SJCRH30 (cell line): Measurements from ENCODE around the gene ZNF276. TPM values are rescaled to one million over a fixed set of nuclear protein-coding genes. Genes with fewer than 3 reads are reported as not detected.
"Not testable (repeated sequence)": the region's sequence is repeated elsewhere in the genome, so short reads cannot be mapped to it uniquely, and the experiment has no call there.

Source experiments
- DNase-seq, 2 experiments: peaks; one replicate each; pipeline ENCODE4 v3.0.0-alpha.2; 2015 to 2020
- H3K27ac ChIP-seq: fragments of 250-450 bp; sonication (Bioruptor Pico); 2 replicates; pipeline ENCODE4 v1.5.1; 2020; ENCODE audit warnings: mild to moderate bottlenecking, moderate library complexity
- H3K27me3 ChIP-seq: fragments of 250-450 bp; sonication (Bioruptor Pico); 2 replicates; pipeline ENCODE4 v1.5.1; 2020; ENCODE audit warnings: mild to moderate bottlenecking, moderate library complexity
- H3K36me3 ChIP-seq: fragments of 250-450 bp; sonication (Bioruptor Pico); 2 replicates; pipeline ENCODE4 v1.5.1; 2020; ENCODE audit warnings: mild to moderate bottlenecking, moderate library complexity
- H3K4me1 ChIP-seq: fragments of 250-450 bp; sonication (Bioruptor Pico); 2 replicates; pipeline ENCODE4 v1.5.1; 2020; ENCODE audit warnings: mild to moderate bottlenecking, moderate library complexity
- H3K4me3 ChIP-seq: fragments of 250-450 bp; sonication (Bioruptor Pico); 2 replicates; pipeline ENCODE4 v1.5.1; 2020; ENCODE audit warnings: mild to moderate bottlenecking, moderate library complexity
- H3K9me3 ChIP-seq: fragments of 250-450 bp; sonication (Bioruptor Pico); replicated peaks from 2 replicates; pipeline ENCODE4 v1.5.1; 2020; ENCODE audit warnings: mild to moderate bottlenecking, moderate library complexity
- total RNA-seq: library from RNA; depleted of rRNA; stranded (reverse); fragments of >200 nt; shearing (Covaris generic); gene quantifications from 2 replicates; pipeline ENCODE4 v1.2.3, GENCODE V29; 2014

The ZNF276 gene
- total RNA-seq, 1 experiment from 2014 or later = 13.3 TPM

GRCh38 chr16:89764711-89765201, 43.4 kb downstream of the ZNF276 start:
- no peaks in the 10 kb centered on the region for H3K9me3 ChIP-seq
- H3K27ac ChIP-seq = no peak overlapping the region
- H3K4me3 ChIP-seq = no peak overlapping the region
- no peak for DNase-seq
- H3K27me3 ChIP-seq = no peaks in the 10 kb centered on the region
- H3K36me3 ChIP-seq = peaks cover 67% of the 10 kb centered on the region
- H3K4me1 ChIP-seq = no peaks in the 10 kb centered on the region

DNA sequence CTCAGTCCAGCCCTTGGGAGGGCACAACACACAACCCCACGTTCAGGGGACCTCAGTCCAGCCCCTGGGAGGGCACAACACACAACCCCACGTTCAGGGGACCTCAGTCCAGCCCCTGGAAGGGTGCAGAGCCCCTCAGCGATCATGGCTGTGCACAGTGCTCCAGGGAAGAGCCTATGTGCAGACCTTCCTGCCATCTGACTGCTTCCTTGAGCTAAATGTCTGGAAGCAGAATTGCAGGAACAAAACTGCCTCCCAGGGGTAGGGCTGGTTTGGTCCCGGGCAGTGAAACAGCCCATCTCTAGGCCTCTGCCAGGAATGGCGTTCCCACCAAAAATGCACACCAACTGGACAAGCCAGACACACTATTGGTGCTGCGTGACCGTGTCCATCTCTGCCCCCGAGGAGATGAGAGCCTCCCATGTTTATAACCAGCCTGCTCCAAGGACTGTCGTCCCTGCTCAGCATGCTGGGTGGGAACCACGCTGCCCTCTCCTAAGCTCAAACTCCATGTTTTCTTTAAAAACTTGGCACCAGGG, 44.0 kb downstream of the ZNF276 start:
- H3K36me3 ChIP-seq = peaks cover 72% of the 10 kb centered on the region
- H3K9me3 ChIP-seq = no peaks in the 10 kb centered on the region
- H3K27ac ChIP-seq = no peak overlapping the region
- no peak overlapping the region for H3K4me3 ChIP-seq
- H3K4me1 ChIP-seq = no peaks in the 10 kb centered on the region
- no peaks in the 10 kb centered on the region for H3K27me3 ChIP-seq
- DNase-seq = no peak

DNA sequence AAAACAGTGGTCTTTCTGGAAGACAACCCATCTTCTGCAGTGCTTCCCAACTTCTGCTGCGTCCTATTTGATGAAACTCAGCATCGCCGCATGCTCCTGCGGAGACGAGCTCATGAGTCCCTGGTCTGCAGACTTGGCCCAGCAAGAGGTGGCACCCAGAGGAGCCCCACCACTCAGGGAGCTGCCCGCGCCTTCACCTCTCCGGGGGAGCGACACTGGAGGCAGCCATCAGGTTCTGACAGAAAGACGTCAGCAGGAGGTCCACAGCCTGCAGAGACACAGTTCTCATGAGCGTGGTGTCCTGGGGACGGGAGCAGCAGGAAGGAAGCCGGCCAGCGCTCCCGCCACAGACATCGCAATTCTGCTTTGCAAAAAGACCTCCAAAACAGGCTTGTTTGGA, 49.0 kb downstream of the ZNF276 start:
- no peak overlapping the region for H3K27ac ChIP-seq
- no peaks in the 10 kb centered on the region for H3K27me3 ChIP-seq
- no peaks in the 10 kb centered on the region for H3K9me3 ChIP-seq
- no peak overlapping the region for H3K4me3 ChIP-seq
- no peak for DNase-seq
- no peaks in the 10 kb centered on the region for H3K4me1 ChIP-seq
- H3K36me3 ChIP-seq = peaks cover 71% of the 10 kb centered on the region

- no peaks in the 10 kb centered on the region for H3K9me3 ChIP-seq
- no peaks in the 10 kb centered on the region for H3K27me3 ChIP-seq
- H3K4me1 ChIP-seq = no peaks in the 10 kb centered on the region
- H3K27ac ChIP-seq = no peak overlapping the region
- no peak for DNase-seq
- H3K4me3 ChIP-seq = no peak overlapping the region
- peaks cover 57% of the 10 kb centered on the region for H3K36me3 ChIP-seq
Measured at GRCh38 chr16:89775223-89775622, 53.9 kb downstream of the ZNF276 start.

GRCh38 chr16:89778211-89778610, 56.9 kb downstream of the ZNF276 start:
- H3K27me3 ChIP-seq, DNase-seq, H3K9me3 ChIP-seq, H3K4me3 ChIP-seq, H3K27ac ChIP-seq, H3K4me1 ChIP-seq: not testable (repeated sequence)
- peaks cover 42% of the 10 kb centered on the region for H3K36me3 ChIP-seq

GRCh38 chr16:89779231-89779908, 58.0 kb downstream of the ZNF276 start:
- no peak for DNase-seq
- no peaks in the 10 kb centered on the region for H3K27me3 ChIP-seq
- no peaks in the 10 kb centered on the region for H3K9me3 ChIP-seq
- H3K36me3 ChIP-seq = peaks cover 34% of the 10 kb centered on the region
- H3K4me1 ChIP-seq = no peaks in the 10 kb centered on the region
- no peak overlapping the region for H3K27ac ChIP-seq
- H3K4me3 ChIP-seq = no peak overlapping the region

- Histone ChIP-seq H3K9me3 (no peaks in the 10 kb centered on the region), H3K27me3 (no peaks in the 10 kb centered on the region), H3K36me3 (peaks cover 38% of the 10 kb centered on the region), H3K27ac (no peak overlapping the region), H3K4me3 (no peak overlapping the region), H3K4me1 (no peaks in the 10 kb centered on the region)
- no peak for DNase-seq
Measured at GRCh38 chr16:89779909-89780305, 58.6 kb downstream of the ZNF276 start.

GRCh38 chr16:89782489-89782888, 61.2 kb downstream of the ZNF276 start:
- no peak overlapping the region for H3K27ac ChIP-seq
- no peaks in the 10 kb centered on the region for H3K4me1 ChIP-seq
- H3K27me3 ChIP-seq = no peaks in the 10 kb centered on the region
- no peak overlapping the region for H3K4me3 ChIP-seq
- no peaks in the 10 kb centered on the region for H3K9me3 ChIP-seq
- peaks cover 47% of the 10 kb centered on the region for H3K36me3 ChIP-seq
- no peak for DNase-seq

DNA sequence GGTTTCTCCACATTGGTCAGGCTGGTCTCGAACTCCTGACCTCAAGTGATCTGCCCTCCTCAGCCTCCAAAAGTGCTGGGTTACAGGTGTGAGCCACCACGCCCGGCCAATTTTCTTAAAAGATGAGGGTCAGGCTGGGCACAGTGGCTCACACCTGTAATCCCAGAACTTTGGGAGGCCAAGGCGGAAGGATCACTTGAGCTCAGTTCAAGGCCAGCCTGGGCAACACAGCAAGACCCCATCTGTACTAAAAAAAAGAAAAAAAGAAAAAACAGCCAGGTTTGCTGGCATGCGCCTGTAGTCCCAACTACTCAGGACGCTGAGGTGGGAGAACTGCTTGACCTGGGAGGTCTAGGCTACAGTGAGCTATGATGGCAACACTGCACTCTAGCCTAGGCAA, 62.6 kb downstream of the ZNF276 start:
- H3K9me3 ChIP-seq = not testable (repeated sequence)
- peaks cover 48% of the 10 kb centered on the region for H3K36me3 ChIP-seq

GRCh38 chr16:89784406-89784805, 63.1 kb downstream of the ZNF276 start:
- H3K9me3 ChIP-seq = no peaks in the 10 kb centered on the region
- DNase-seq = no peak
- no peaks in the 10 kb centered on the region for H3K27me3 ChIP-seq
- H3K27ac ChIP-seq = no peak overlapping the region
- H3K4me1 ChIP-seq = no peaks in the 10 kb centered on the region
- no peak overlapping the region for H3K4me3 ChIP-seq
- peaks cover 46% of the 10 kb centered on the region for H3K36me3 ChIP-seq

More for the DNA sequence above, 62.6 kb downstream of the ZNF276 start:
- not testable (repeated sequence) for DNase-seq, H3K4me1 ChIP-seq, H3K4me3 ChIP-seq, H3K27ac ChIP-seq, H3K27me3 ChIP-seq

DNA sequence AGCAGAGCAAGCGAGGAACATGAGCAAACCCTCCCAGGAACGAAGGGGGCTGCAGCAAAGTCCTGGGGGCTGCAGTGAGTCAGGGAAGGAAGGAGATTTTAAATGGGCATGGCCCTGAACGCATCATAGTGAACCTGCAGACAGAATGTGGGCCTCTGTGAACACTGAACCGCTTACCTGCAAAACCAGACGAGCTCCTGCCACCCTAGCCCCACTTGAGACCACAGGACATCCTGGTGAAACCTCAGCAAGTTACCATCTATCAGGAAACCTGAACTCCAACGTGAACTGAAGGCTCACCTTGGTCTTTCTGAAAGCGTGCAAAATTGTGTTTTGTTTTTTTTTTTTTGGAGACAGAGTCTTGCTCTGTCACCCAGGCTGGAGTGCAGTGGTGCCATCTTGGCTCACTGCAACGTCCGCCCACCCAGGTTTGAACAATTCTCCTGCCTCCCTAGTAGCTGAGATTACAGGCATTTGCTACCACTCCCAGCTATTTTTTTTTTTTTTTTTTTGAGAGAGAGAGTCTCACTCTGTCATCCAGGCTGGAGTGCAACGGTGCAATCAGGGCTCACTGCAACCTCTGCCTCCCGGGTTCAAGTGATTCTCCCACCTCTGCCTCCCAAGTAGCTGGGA, 64.3 kb downstream of the ZNF276 start:
- no peaks in the 10 kb centered on the region for H3K4me1 ChIP-seq
- H3K9me3 ChIP-seq = no peaks in the 10 kb centered on the region
- no peak for DNase-seq
- no peak overlapping the region for H3K4me3 ChIP-seq
- H3K27me3 ChIP-seq = no peaks in the 10 kb centered on the region
- no peak overlapping the region for H3K27ac ChIP-seq
- peaks cover 45% of the 10 kb centered on the region for H3K36me3 ChIP-seq

GRCh38 chr16:89786474-89787364, 65.4 kb downstream of the ZNF276 start:
- Histone ChIP-seq H3K4me3 (no peak overlapping the region), H3K27me3 (no peaks in the 10 kb centered on the region), H3K9me3 (no peaks in the 10 kb centered on the region), H3K4me1 (no peaks in the 10 kb centered on the region), H3K36me3 (peaks cover 50% of the 10 kb centered on the region), H3K27ac (no peak overlapping the region)
- DNase-seq = no peak

GRCh38 chr16:89787365-89787805, 66.0 kb downstream of the ZNF276 start:
- Histone ChIP-seq H3K27me3 (no peaks in the 10 kb centered on the region), H3K9me3 (no peaks in the 10 kb centered on the region), H3K4me3 (no peak overlapping the region), H3K36me3 (peaks cover 50% of the 10 kb centered on the region), H3K27ac (no peak overlapping the region), H3K4me1 (no peaks in the 10 kb centered on the region)
- no peak for DNase-seq
